H9 (cell line): ENCODE results near the gene FUT4. TPM values are rescaled to one million over a fixed set of nuclear protein-coding genes. Genes with fewer than 3 reads are reported as not detected.

Experiments used
- DNase-seq: peaks from one replicate; pipeline ENCODE4 v3.0.0-alpha.2; 2017
- H2AFZ ChIP-seq: one replicate; pipeline ENCODE4 v1.6.1; 2013; ENCODE audit warnings: mild to moderate bottlenecking, low read length, control low read depth, moderate library complexity
- H2AK5ac ChIP-seq: 2 replicates; pipeline ENCODE4 v1.6.1; 2013; ENCODE audit warnings: low read length, control low read depth, mixed read lengths; ENCODE audit not compliant: insufficient read length
- H2BK120ac ChIP-seq: one replicate; pipeline ENCODE4 v1.6.1; 2013; ENCODE audit warnings: low read depth, mild to moderate bottlenecking, low read length, control low read depth, inconsistent platforms; ENCODE audit not compliant: poor library complexity, severe bottlenecking
- H2BK12ac ChIP-seq: 2 replicates; pipeline ENCODE4 v1.6.1; 2013; ENCODE audit warnings: low read length, control low read depth, mixed read lengths, low read depth; ENCODE audit not compliant: insufficient read length
- H2BK15ac ChIP-seq: 2 replicates; pipeline ENCODE4 v1.6.1; 2013; ENCODE audit warnings: low read depth, low read length, control low read depth
- H2BK20ac ChIP-seq: one replicate; pipeline ENCODE4 v1.6.1; 2013; ENCODE audit warnings: low read depth, mild to moderate bottlenecking, low read length, control low read depth, inconsistent platforms; ENCODE audit not compliant: poor library complexity, severe bottlenecking
- H2BK5ac ChIP-seq: 2 replicates; pipeline ENCODE4 v1.6.1; 2013; ENCODE audit warnings: low read length, control low read depth, mixed read lengths; ENCODE audit not compliant: insufficient read length
- H3K14ac ChIP-seq: 2 replicates; pipeline ENCODE4 v1.6.1; 2013; ENCODE audit warnings: low read length, control low read depth; ENCODE audit not compliant: insufficient read depth
- H3K18ac ChIP-seq: 2 replicates; pipeline ENCODE4 v1.6.1; 2013; ENCODE audit warnings: low read depth, mild to moderate bottlenecking, mixed read lengths, low read length, control low read depth; ENCODE audit not compliant: insufficient read length
- H3K23ac ChIP-seq: 2 replicates; pipeline ENCODE4 v1.6.1; 2013; ENCODE audit warnings: low read length, control low read depth, mixed read lengths, low read depth; ENCODE audit not compliant: insufficient read length
- H3K23me2 ChIP-seq: 2 replicates; pipeline ENCODE4 v1.6.1; 2013; ENCODE audit warnings: low read depth, mild to moderate bottlenecking, mixed read lengths, low read length, control low read depth; ENCODE audit not compliant: insufficient read length, poor library complexity, severe bottlenecking
- H3K27ac ChIP-seq: 2 replicates; pipeline ENCODE4 v1.5.1; 2013; ENCODE audit warnings: low read length, control low read depth, mixed read lengths, low read depth; ENCODE audit not compliant: insufficient read length
- H3K27me3 ChIP-seq: 2 replicates; pipeline ENCODE4 v1.6.1; 2013; ENCODE audit warnings: low read length, control low read depth, inconsistent platforms; ENCODE audit not compliant: insufficient read depth
- H3K4ac ChIP-seq: 2 replicates; pipeline ENCODE4 v1.6.1; 2013; ENCODE audit warnings: low read depth, mild to moderate bottlenecking, control low read depth, inconsistent platforms, low read length, moderate library complexity
- H3K4me1 ChIP-seq: 2 replicates; pipeline ENCODE4 v1.6.1; 2013; ENCODE audit warnings: low read length, control low read depth, inconsistent platforms; ENCODE audit not compliant: insufficient read depth
- H3K4me2 ChIP-seq: 2 replicates; pipeline ENCODE4 v1.6.1; 2013; ENCODE audit warnings: low read length, control low read depth, mixed read lengths; ENCODE audit not compliant: insufficient read length, insufficient read depth
- H3K56ac ChIP-seq: 2 replicates; pipeline ENCODE4 v1.6.1; 2013; ENCODE audit warnings: low read depth, mild to moderate bottlenecking, mixed read lengths, low read length, control low read depth; ENCODE audit not compliant: insufficient read length
- H3K79me1 ChIP-seq: 2 replicates; pipeline ENCODE4 v1.6.1; 2013; ENCODE audit warnings: low read depth, mild to moderate bottlenecking, moderate library complexity, low read length, control low read depth, inconsistent platforms; ENCODE audit not compliant: insufficient read depth, poor library complexity, severe bottlenecking
- H3K79me2 ChIP-seq: 2 replicates; pipeline ENCODE4 v1.6.1; 2013; ENCODE audit warnings: low read length, control low read depth, inconsistent platforms; ENCODE audit not compliant: insufficient read depth
- H3K9ac ChIP-seq: 2 replicates; pipeline ENCODE4 v1.6.1; 2013; ENCODE audit warnings: low read length, control low read depth, mixed read lengths; ENCODE audit not compliant: insufficient read length; ENCODE audit errors: extremely low read depth
- H3K9me3 ChIP-seq: one replicate; pipeline ENCODE4 v1.6.1; 2013; ENCODE audit warnings: low read depth, low read length, inconsistent platforms; ENCODE audit not compliant: control insufficient read depth
- H3T11ph ChIP-seq: one replicate; pipeline ENCODE4 v1.6.1; 2013; ENCODE audit warnings: mild to moderate bottlenecking, low read length, control low read depth, inconsistent platforms
- H4K20me1 ChIP-seq: one replicate; pipeline ENCODE4 v1.6.1; 2013; ENCODE audit not compliant: control insufficient read depth, insufficient read length, insufficient read depth
- H4K5ac ChIP-seq: 2 replicates; pipeline ENCODE4 v1.6.1; 2013; ENCODE audit warnings: low read depth, mild to moderate bottlenecking, mixed read lengths, low read length, control low read depth; ENCODE audit not compliant: insufficient read length
- H4K8ac ChIP-seq: replicated peaks from 2 replicates; pipeline ENCODE4 v1.6.1; 2013; ENCODE audit warnings: low read length, control low read depth, mixed read lengths, low read depth; ENCODE audit not compliant: insufficient read length
- H4K91ac ChIP-seq: 2 replicates; pipeline ENCODE4 v1.6.1; 2013; ENCODE audit warnings: low read depth, mild to moderate bottlenecking, moderate library complexity, mixed read lengths, low read length, control low read depth; ENCODE audit not compliant: insufficient read length
- H3K27ac Mint-ChIP-seq, 3 experiments: 2 replicates in 2 of 3; 3 replicates in 1 of 3; pipeline ENCODE4 v1.8.0; 2020 to 2021; ENCODE audit warnings: mixed read lengths in 3 of 3, mild to moderate bottlenecking in 1 of 3, moderate library complexity in 1 of 3
- H3K27me3 Mint-ChIP-seq: 2 replicates; pipeline ENCODE4 v1.8.0; 2021; ENCODE audit warnings: low read depth, mild to moderate bottlenecking, moderate library complexity, mixed read lengths
- H3K36me3 Mint-ChIP-seq, 3 experiments: 2 replicates in 2 of 3; 3 replicates in 1 of 3; pipeline ENCODE4 v1.8.0; 2020 to 2021; ENCODE audit warnings: low read depth in 3 of 3, mixed read lengths in 3 of 3; ENCODE audit not compliant: insufficient read depth in 1 of 3
- H3K4me1 Mint-ChIP-seq, 2 experiments: 2 replicates each; pipeline ENCODE4 v1.8.0; 2020; ENCODE audit warnings: mixed read lengths in 2 of 2
- H3K4me3 Mint-ChIP-seq, 2 experiments: 2 replicates in 1 of 2; 3 replicates in 1 of 2; pipeline ENCODE4 v1.8.0; 2020 to 2021; ENCODE audit warnings: mild to moderate bottlenecking in 2 of 2, mixed read lengths in 2 of 2, moderate library complexity in 1 of 2
- H3K9me3 Mint-ChIP-seq, 2 experiments: 2 replicates in 1 of 2; 3 replicates in 1 of 2; pipeline ENCODE4 v1.8.0; 2020; ENCODE audit warnings: mild to moderate bottlenecking in 2 of 2, mixed read lengths in 2 of 2, moderate library complexity in 1 of 2
- CTCF ChIP-seq: fragments of 200-600 bp; sonication (generic); conservative IDR thresholded peaks from 3 replicates; pipeline ENCODE4 v1.8.0; 2021; ENCODE audit warnings: antibody characterized with exemption, mild to moderate bottlenecking
- WGBS: extraction: QIAGEN DNeasy Blood & Tissue Kit; methylation state at CpG from one replicate; pipeline ENCODE4 v1.1.7; 2013; ENCODE audit warnings: missing lambda C conversion rate, low lambda C conversion rate, mixed read lengths; ENCODE audit not compliant: insufficient read length; ENCODE audit errors: extremely low coverage; 5-methylcytosine and 5-hydroxymethylcytosine counted together
- total RNA-seq: library from RNA; stranded (reverse); gene quantifications from 2 replicates; pipeline ENCODE4 v1.2.1, GENCODE V29; 2021

The FUT4 gene
- total RNA-seq, 1 experiment from 2014 or later, result 5.3 TPM

DNA sequence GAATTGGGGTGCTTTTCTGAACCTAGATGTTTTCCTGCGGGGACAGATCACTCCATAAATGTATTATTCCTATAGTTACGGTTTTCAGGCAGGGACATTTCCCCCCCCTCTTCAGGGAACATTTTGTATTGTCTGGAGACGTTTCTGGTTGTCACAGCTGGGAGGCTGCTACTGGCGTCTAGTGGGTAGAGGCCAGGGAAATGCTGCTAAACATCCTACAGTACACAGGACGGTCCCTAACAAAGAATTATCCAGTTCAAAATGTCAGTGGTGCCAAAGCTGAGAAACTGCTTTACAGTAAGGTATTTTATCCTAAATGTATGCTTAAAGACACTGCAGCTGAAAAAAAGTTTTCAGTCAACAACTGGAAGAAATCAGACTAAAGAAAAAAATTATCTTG is 42.8 kb downstream of the FUT4 start:
- no peak overlapping the region for H3T11ph ChIP-seq
- no peak overlapping the region for H3K4me3 Mint-ChIP-seq
- H2BK5ac ChIP-seq, result no peak overlapping the region
- no peak overlapping the region for H3K23ac ChIP-seq
- no peaks in the 10 kb centered on the region for H3K23me2 ChIP-seq
- no peak overlapping the region for H3K56ac ChIP-seq
- no peak overlapping the region for H3K9ac ChIP-seq
- no peaks in the 10 kb centered on the region for H3K4me1 ChIP-seq
- H2BK12ac ChIP-seq, result no peak overlapping the region
- no peak overlapping the region for H4K91ac ChIP-seq
- no peak overlapping the region for H3K27ac Mint-ChIP-seq
- H2BK15ac ChIP-seq, result no peak overlapping the region
- H3K79me2 ChIP-seq, result no peaks in the 10 kb centered on the region
- no peaks in the 10 kb centered on the region for H3K79me1 ChIP-seq
- no peak for DNase-seq
- no peak for TF ChIP-seq CTCF
- no peak overlapping the region for H3K27ac ChIP-seq
- H3K27me3 ChIP-seq, result no peaks in the 10 kb centered on the region
- H2BK20ac ChIP-seq, result no peak overlapping the region
- no peaks in the 10 kb centered on the region for H3K9me3 Mint-ChIP-seq
- no peak overlapping the region for H2AFZ ChIP-seq
- no peak overlapping the region for H3K14ac ChIP-seq
- H3K18ac ChIP-seq, result no peak overlapping the region
- no peaks in the 10 kb centered on the region for H4K20me1 ChIP-seq
- H3K27me3 Mint-ChIP-seq, result peaks cover 23% of the 10 kb centered on the region
- H4K8ac ChIP-seq, result no peak overlapping the region
- H3K36me3 Mint-ChIP-seq, result no peaks in the 10 kb centered on the region
- WGBS, result no CpG with 5 or more reads among the region's 5 CpGs
- H3K4ac ChIP-seq, result no peak overlapping the region
- H3K9me3 ChIP-seq, result no peaks in the 10 kb centered on the region
- peaks cover 6% of the 10 kb centered on the region in 2 experiments for H3K4me1 Mint-ChIP-seq
- no peak overlapping the region for H2AK5ac ChIP-seq
- H2BK120ac ChIP-seq, result no peak overlapping the region
- no peak overlapping the region for H3K4me2 ChIP-seq
- no peak overlapping the region for H4K5ac ChIP-seq
